IMR-90 (cell line): ENCODE measurements around the gene DSCAM. TPM values are rescaled to one million over a fixed set of nuclear protein-coding genes. Genes with fewer than 3 reads are reported as not detected.

Experiments used
- ATAC-seq: fragments of 200-7000 bp; cut with Tn5 transposase; 2 replicates; pipeline ENCODE4 v1.9.1; 2020; ENCODE audit warnings: low read depth, mild to moderate bottlenecking, moderate library complexity
- BruUV-seq: library from RNA; stranded (reverse); fragments of 400-500 nt; replicated peaks from 2 replicates; lab custom pipeline; 2021; lab: Mats Ljungman, UMichigan
- CTCF ChIA-PET: fragments of 300-600 bp; formaldehyde crosslinking; extraction: SDS; loops from one replicate; lab custom pipeline; 2021; ENCODE audit warnings: antibody characterized with exemption; lab: Yijun Ruan, JAX
- POLR2A ChIA-PET: fragments of 300-600 bp; sonication (Branson Sonifier 250); formaldehyde crosslinking; loops from one replicate; lab custom pipeline; 2022; ENCODE audit warnings: antibody characterized with exemption; ENCODE audit not compliant: unreplicated experiment; lab: Charles Lee
- DNase-seq: peaks from one replicate; pipeline ENCODE4 v3.0.0; 2013
- H2AFZ ChIP-seq: replicated peaks from 2 replicates; pipeline ENCODE3; 2013; ENCODE audit warnings: low read length, mild to moderate bottlenecking; ENCODE audit not compliant: poor library complexity
- H2AK5ac ChIP-seq: 2 replicates; pipeline ENCODE4 v1.6.1; 2013; ENCODE audit warnings: low read depth, low read length, inconsistent platforms
- H2AK9ac ChIP-seq: replicated peaks from 2 replicates; pipeline ENCODE3; 2013; ENCODE audit warnings: mild to moderate bottlenecking, low read depth, low read length, moderate library complexity; ENCODE audit not compliant: poor library complexity
- H2BK120ac ChIP-seq: 2 replicates; pipeline ENCODE4 v1.6.1; 2013; ENCODE audit warnings: low read depth, low read length, inconsistent platforms
- H2BK15ac ChIP-seq: 3 replicates; pipeline ENCODE4 v1.6.1; 2013; ENCODE audit warnings: low read depth, low read length, inconsistent platforms
- H2BK20ac ChIP-seq: 2 replicates; pipeline ENCODE4 v1.6.1; 2013; ENCODE audit warnings: low read depth, mild to moderate bottlenecking, inconsistent platforms, low read length, moderate library complexity
- H2BK5ac ChIP-seq: 2 replicates; pipeline ENCODE4 v1.6.1; 2013; ENCODE audit warnings: mild to moderate bottlenecking, low read depth, low read length, inconsistent platforms; ENCODE audit not compliant: poor library complexity, severe bottlenecking
- H3K14ac ChIP-seq: replicated peaks from 2 replicates; pipeline ENCODE4 v1.6.1; 2013; ENCODE audit warnings: low read depth, low read length, inconsistent platforms
- H3K18ac ChIP-seq: 2 replicates; pipeline ENCODE4 v1.6.1; 2013; ENCODE audit warnings: low read depth, low read length, control low read depth
- H3K23ac ChIP-seq: 2 replicates; pipeline ENCODE4 v1.6.1; 2013; ENCODE audit warnings: low read depth, low read length, inconsistent platforms
- H3K27ac ChIP-seq: 2 replicates; pipeline ENCODE4 v1.5.1; 2013; ENCODE audit warnings: mild to moderate bottlenecking, control low read depth, low read length; ENCODE audit not compliant: insufficient read depth
- H3K27me3 ChIP-seq: 2 replicates; pipeline ENCODE4 v1.6.1; 2013; ENCODE audit warnings: low read length; ENCODE audit not compliant: control insufficient read depth, insufficient read depth
- H3K36me3 ChIP-seq: 2 replicates; pipeline ENCODE4 v1.6.1; 2013; ENCODE audit warnings: low read length, mixed read lengths; ENCODE audit not compliant: control insufficient read depth, insufficient read depth
- H3K4ac ChIP-seq: 2 replicates; pipeline ENCODE4 v1.6.1; 2013; ENCODE audit warnings: low read depth, low read length, inconsistent platforms
- H3K4me1 ChIP-seq: 2 replicates; pipeline ENCODE4 v1.6.1; 2013; ENCODE audit warnings: low read length, mixed read lengths; ENCODE audit not compliant: control insufficient read depth, insufficient read depth
- H3K4me2 ChIP-seq: 2 replicates; pipeline ENCODE4 v1.6.1; 2013; ENCODE audit warnings: low read depth, mild to moderate bottlenecking, control low read depth, low read length, moderate library complexity
- H3K4me3 ChIP-seq: 2 replicates; pipeline ENCODE4 v1.5.1; 2013; ENCODE audit warnings: low read depth, mild to moderate bottlenecking, control low read depth, low read length, moderate library complexity; ENCODE audit not compliant: insufficient read depth
- H3K56ac ChIP-seq: 2 replicates; pipeline ENCODE4 v1.6.1; 2013; ENCODE audit warnings: low read length, inconsistent platforms; ENCODE audit not compliant: insufficient read depth; ENCODE audit errors: extremely low read depth
- H3K79me1 ChIP-seq, 2 experiments: 2 replicates each; pipeline ENCODE4 v1.6.1; 2013; ENCODE audit warnings: low read length in 2 of 2, inconsistent platforms in 1 of 2, low read depth in 1 of 2
- H3K9ac ChIP-seq: 2 replicates; pipeline ENCODE4 v1.6.1; 2013; ENCODE audit warnings: low read depth, low read length, control low read depth
- H3K9me1 ChIP-seq: 2 replicates; pipeline ENCODE4 v1.6.1; 2013; ENCODE audit warnings: low read length, inconsistent platforms; ENCODE audit not compliant: insufficient read depth
- H3K9me3 ChIP-seq: 2 replicates; pipeline ENCODE4 v1.6.1; 2013; ENCODE audit warnings: low read length; ENCODE audit not compliant: control insufficient read depth, insufficient read depth
- H4K20me1 ChIP-seq: 2 replicates; pipeline ENCODE4 v1.6.1; 2013; ENCODE audit warnings: low read length, inconsistent platforms; ENCODE audit not compliant: insufficient read depth
- H4K5ac ChIP-seq: 2 replicates; pipeline ENCODE4 v1.6.1; 2013; ENCODE audit warnings: mild to moderate bottlenecking, low read depth, low read length, control low read depth
- H4K8ac ChIP-seq, 2 experiments: 2 replicates each; pipeline ENCODE4 v1.6.1; 2013; ENCODE audit warnings: low read depth in 2 of 2, low read length in 2 of 2, control low read depth in 1 of 2, inconsistent platforms in 1 of 2
- H4K91ac ChIP-seq: 2 replicates; pipeline ENCODE4 v1.6.1; 2013; ENCODE audit warnings: low read depth, low read length, inconsistent platforms; ENCODE audit not compliant: insufficient read depth
- BHLHE40 ChIP-seq: fragments of 150-350 bp; IDR thresholded peaks from 2 replicates; pipeline ENCODE4 v1.6.1; 2016; ENCODE audit warnings: mild to moderate bottlenecking, low read depth, low read length
- CEBPB ChIP-seq: IDR thresholded peaks from 2 replicates; pipeline ENCODE4 v1.6.1; 2012; ENCODE audit warnings: low read depth, low read length, improper control_type of control experiment
- CHD1 ChIP-seq: IDR thresholded peaks from 2 replicates; pipeline ENCODE4 v1.6.1; 2012; ENCODE audit warnings: low read depth, low read length, improper control_type of control experiment
- FOS ChIP-seq: fragments of 150-350 bp; IDR thresholded peaks from 2 replicates; pipeline ENCODE4 v1.6.1; 2016; ENCODE audit warnings: low read depth, low read length
- MAFK ChIP-seq: IDR thresholded peaks from 2 replicates; pipeline ENCODE4 v1.6.1; 2012; ENCODE audit warnings: low read depth, low read length, improper control_type of control experiment
- MAZ ChIP-seq: IDR thresholded peaks from 2 replicates; pipeline ENCODE4 v1.6.1; 2012; ENCODE audit warnings: low read depth, mild to moderate bottlenecking, low read length, improper control_type of control experiment, moderate library complexity, borderline replicate concordance
- MXI1 ChIP-seq: IDR thresholded peaks from 2 replicates; pipeline ENCODE4 v1.6.1; 2012; ENCODE audit warnings: low read depth, mild to moderate bottlenecking, low read length, moderate library complexity, borderline replicate concordance
- NFE2L2 ChIP-seq: fragments of 150-350 bp; IDR thresholded peaks from 2 replicates; pipeline ENCODE4 v1.6.1; 2016; ENCODE audit warnings: low read depth, mild to moderate bottlenecking, low read length
- POLR2A ChIP-seq: IDR thresholded peaks from 2 replicates; pipeline ENCODE4 v1.6.1; 2012; ENCODE audit warnings: mild to moderate bottlenecking, low read depth, low read length
- RAD21 ChIP-seq: IDR thresholded peaks from 2 replicates; pipeline ENCODE4 v1.6.1; 2012; ENCODE audit warnings: low read length, improper control_type of control experiment
- RCOR1 ChIP-seq: IDR thresholded peaks from 2 replicates; pipeline ENCODE4 v1.6.1; 2012; ENCODE audit warnings: mild to moderate bottlenecking, low read length, improper control_type of control experiment; ENCODE audit not compliant: insufficient replicate concordance
- RFX5 ChIP-seq: IDR thresholded peaks from 2 replicates; pipeline ENCODE4 v1.8.0; 2012; ENCODE audit warnings: low read depth, mild to moderate bottlenecking, low read length, moderate library complexity
- USF2 ChIP-seq: fragments of 150-350 bp; IDR thresholded peaks from 2 replicates; pipeline ENCODE4 v1.6.1; 2017; ENCODE audit warnings: mild to moderate bottlenecking, antibody characterized with exemption, low read length, low read depth
- WGBS, 2 experiments: methylation state at CpG; one replicate each; pipeline versions ENCODE4 v1.1.5 to v1.1.7; 2013; ENCODE audit warnings: missing lambda C conversion rate in 2 of 2; ENCODE audit not compliant: insufficient read length in 1 of 2; ENCODE audit errors: extremely low coverage in 2 of 2; 5-methylcytosine and 5-hydroxymethylcytosine counted together
- dilution Hi-C: fragments of 300-500 bp; cut with HindIII; formaldehyde crosslinking; loops from one replicate; pipeline ENCODE4 v1.14.3; 2018; ENCODE audit warnings: low sequenced_read_pairs; ENCODE audit not compliant: unreplicated experiment
- in situ Hi-C: fragments of 300-500 bp; cut with MboI; formaldehyde crosslinking; loops from 3 replicates; pipeline ENCODE4 v1.14.3; 2019; ENCODE audit warnings: low sequenced_read_pairs, inconsistent platforms, mixed read lengths
- intact Hi-C: fragments of 100-400 bp; cut with micrococcal nuclease; formaldehyde crosslinking; loops from 2 replicates; pipeline ENCODE4 v1.10.0; 2022
- polyA plus RNA-seq, 3 experiments: library from polyadenylated mRNA; depleted of rRNA; stranded (reverse); fragments of >200 nt; gene quantifications; 2 replicates each; pipeline ENCODE4 v1.2.3, GENCODE V29; 2012; ENCODE audit warnings: low replicate concordance in 1 of 3
- total RNA-seq: library from RNA; depleted of rRNA; stranded (reverse); fragments of >200 nt; gene quantifications from 2 replicates; pipeline ENCODE4 v1.2.3, GENCODE V29; 2012

Gene DSCAM
- total and polyA plus RNA-seq, 2 of the 4 experiments (the other 2 are of a cell fraction) = under 0.01 to 0.02 TPM

GRCh38 chr21:40041446-40041845, 805.5 kb downstream of the DSCAM start:
- no peak overlapping the region for H3K18ac ChIP-seq
- H4K8ac ChIP-seq = no peak overlapping the region
- H2AK5ac ChIP-seq = no peak overlapping the region
- H3K79me1 ChIP-seq = no peaks in the 10 kb centered on the region
- in situ Hi-C loops = no loop called here
- DNase-seq (no peak), ATAC-seq (no peak)
- H2AFZ ChIP-seq = no peak overlapping the region
- H3K9me1 ChIP-seq = no peaks in the 10 kb centered on the region
- intact Hi-C loops = no loop called here
- peaks cover 26% of the 10 kb centered on the region for H3K9me3 ChIP-seq
- no peak overlapping the region for H3K14ac ChIP-seq
- BruUV-seq = no TSS peak
- H2AK9ac ChIP-seq = no peak overlapping the region
- H2BK5ac ChIP-seq = no peak overlapping the region
- TF ChIP-seq USF2 (no peak), RFX5 (no peak), NFE2L2 (no peak), RAD21 (no peak), POLR2A (no peak), CHD1 (no peak), FOS (no peak), BHLHE40 (no peak), RCOR1 (no peak), CEBPB (no peak), MAFK (no peak), MXI1 (no peak), MAZ (no peak)
- no peak overlapping the region for H2BK15ac ChIP-seq
- dilution Hi-C loops = no loop called here
- 60% methylated on average over 2 of the region's 6 CpGs; no CpG with 5 or more reads in 1 of the 2 experiments for WGBS, 2 experiments
- no peaks in the 10 kb centered on the region for H3K27me3 ChIP-seq
- H4K20me1 ChIP-seq = no peaks in the 10 kb centered on the region
- no peak overlapping the region for H3K4me3 ChIP-seq
- H4K5ac ChIP-seq = no peak overlapping the region
- H3K9ac ChIP-seq = no peak overlapping the region
- no peak overlapping the region for H3K27ac ChIP-seq
- H3K4ac ChIP-seq = no peak overlapping the region
- ChIA-PET POLR2A (no interaction called here), CTCF (no interaction called here)
- no peak overlapping the region for H4K91ac ChIP-seq
- no peak overlapping the region for H2BK20ac ChIP-seq
- H3K23ac ChIP-seq = no peak overlapping the region
- H3K36me3 ChIP-seq = no peaks in the 10 kb centered on the region
- H3K4me2 ChIP-seq = no peak overlapping the region
- H3K56ac ChIP-seq = no peak overlapping the region
- no peaks in the 10 kb centered on the region for H3K4me1 ChIP-seq
- no peak overlapping the region for H2BK120ac ChIP-seq
